Prostate gland (tissue), 2 donors: ENCODE results near the gene SPATS2. TPM values are rescaled to one million over a fixed set of nuclear protein-coding genes. Genes with fewer than 3 reads are reported as not detected.
A peak's percentile ranks its signal among the peaks of the same experiment; 100 is the strongest.

Experiments used
- DNase-seq: peaks from one replicate; pipeline ENCODE4 v3.0.0-alpha.2; 2019; ENCODE audit warnings: low spot score
- H3K27ac ChIP-seq, 2 donors: fragments of 200-600 bp; sonication (generic); 2 replicates each; pipeline ENCODE4 v1.5.1; 2017 to 2019
- H3K27me3 ChIP-seq: fragments of 200-600 bp; sonication (generic); replicated peaks from 2 replicates; pipeline ENCODE4 v1.5.1; 2019; ENCODE audit not compliant: insufficient read depth
- H3K36me3 ChIP-seq, 2 donors: fragments of 200-600 bp; sonication (generic); 1 replicate in 1 of 2; 2 replicates in 1 of 2; pipeline versions ENCODE4 v1.5.1 to v1.8.1; 2017 to 2019
- H3K4me1 ChIP-seq: fragments of 200-600 bp; sonication (generic); replicated peaks from 2 replicates; pipeline ENCODE4 v1.5.1; 2019
- H3K4me3 ChIP-seq, 2 donors: fragments of 200-600 bp; sonication (generic); 2 replicates each; pipeline ENCODE4 v1.5.1; 2017 to 2019
- H3K9me3 ChIP-seq: fragments of 200-600 bp; sonication (generic); 2 replicates; pipeline ENCODE4 v1.5.1; 2017
- POLR2A ChIP-seq: fragments of 450-650 bp; IDR thresholded peaks from one replicate; pipeline ENCODE4 v1.6.1; 2016; ENCODE audit warnings: antibody characterized with exemption, mild to moderate bottlenecking
- POLR2AphosphoS5 ChIP-seq: sonication (generic); formaldehyde crosslinking; IDR thresholded peaks from one replicate; pipeline ENCODE4 v1.6.1; 2017; ENCODE audit warnings: antibody characterized with exemption
- WGBS: methylation state at CpG from one replicate; pipeline ENCODE4 v1.1.5; 2018; 5-methylcytosine and 5-hydroxymethylcytosine counted together
- intact Hi-C: fragments of 100-400 bp; cut with DNase I; formaldehyde crosslinking; loops from one replicate; pipeline ENCODE4 v1.14.2; 2022
- total RNA-seq, 2 donors: library from RNA; depleted of rRNA; stranded (reverse); fragments of >200 nt; gene quantifications; one replicate each; pipeline ENCODE4 v1.1.0, GENCODE V29; 2016
- TF ChIP-seq, protein P1 (sequence below), 4 experiments: fragments of 200-600 bp in 2 of 4; fragments of 450-650 bp in 2 of 4; sonication (generic) in 2 of 4; IDR thresholded peaks; 1 replicate in 3 of 4; 2 replicates in 1 of 4; pipeline ENCODE4 v1.5.1; 2016 to 2019; ENCODE audit warnings: antibody characterized with exemption in 4 of 4, mild to moderate bottlenecking in 2 of 4, moderate library complexity in 2 of 4

SPATS2 gene
- total RNA-seq, 2 donors from 2014 or later: 30.1 to 34.2 TPM

DNA sequence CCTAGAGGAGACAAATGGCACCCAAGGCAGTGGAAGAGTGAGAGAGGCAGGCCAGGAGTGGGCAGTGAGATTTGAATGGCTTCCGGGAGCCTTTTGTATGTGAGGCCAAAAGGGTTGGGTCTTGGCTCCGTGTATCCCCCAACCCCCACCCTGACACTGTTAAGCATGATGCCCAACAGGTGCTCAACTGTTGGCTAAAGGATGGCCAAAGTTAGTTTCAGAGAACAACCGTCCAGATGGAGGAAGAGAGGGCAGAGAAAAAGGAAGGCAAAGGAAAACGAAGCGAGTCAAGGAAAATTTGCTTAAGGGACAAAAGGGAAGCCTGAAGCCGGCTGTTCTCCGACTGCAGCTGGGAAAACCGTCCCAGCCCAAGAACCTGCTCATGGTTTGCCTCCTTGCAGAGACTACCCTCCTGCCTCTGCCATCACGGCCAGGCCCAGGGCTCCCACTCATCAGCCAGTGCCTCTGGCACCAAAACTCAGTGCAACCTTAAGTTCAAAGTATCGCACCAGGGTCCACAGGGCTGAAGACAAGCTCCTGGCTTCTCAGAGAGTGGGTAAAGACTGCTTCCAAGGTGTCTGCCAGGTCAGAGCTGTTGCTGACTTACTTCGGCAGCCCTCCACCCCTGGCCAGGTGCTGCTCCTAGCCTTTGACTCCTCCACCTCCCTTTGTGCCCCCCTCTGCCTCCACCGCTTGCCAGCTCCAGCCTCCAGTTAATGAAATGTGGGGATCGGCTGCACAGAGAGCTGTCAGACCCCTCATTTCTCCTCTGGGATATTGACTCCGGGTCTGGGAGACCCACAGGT, 26.1 kb upstream of the SPATS2 start:
- H3K4me3 ChIP-seq: no peak overlapping the region
- peaks cover 14% of the 10 kb centered on the region for H3K27me3 ChIP-seq
- H3K9me3 ChIP-seq: no peaks in the 10 kb centered on the region
- H3K4me1 ChIP-seq: peaks cover 17% of the 10 kb centered on the region
- TF ChIP-seq POLR2AphosphoS5: no peak
- no peak for TF ChIP-seq POLR2A
- TF ChIP-seq, protein P1, sequence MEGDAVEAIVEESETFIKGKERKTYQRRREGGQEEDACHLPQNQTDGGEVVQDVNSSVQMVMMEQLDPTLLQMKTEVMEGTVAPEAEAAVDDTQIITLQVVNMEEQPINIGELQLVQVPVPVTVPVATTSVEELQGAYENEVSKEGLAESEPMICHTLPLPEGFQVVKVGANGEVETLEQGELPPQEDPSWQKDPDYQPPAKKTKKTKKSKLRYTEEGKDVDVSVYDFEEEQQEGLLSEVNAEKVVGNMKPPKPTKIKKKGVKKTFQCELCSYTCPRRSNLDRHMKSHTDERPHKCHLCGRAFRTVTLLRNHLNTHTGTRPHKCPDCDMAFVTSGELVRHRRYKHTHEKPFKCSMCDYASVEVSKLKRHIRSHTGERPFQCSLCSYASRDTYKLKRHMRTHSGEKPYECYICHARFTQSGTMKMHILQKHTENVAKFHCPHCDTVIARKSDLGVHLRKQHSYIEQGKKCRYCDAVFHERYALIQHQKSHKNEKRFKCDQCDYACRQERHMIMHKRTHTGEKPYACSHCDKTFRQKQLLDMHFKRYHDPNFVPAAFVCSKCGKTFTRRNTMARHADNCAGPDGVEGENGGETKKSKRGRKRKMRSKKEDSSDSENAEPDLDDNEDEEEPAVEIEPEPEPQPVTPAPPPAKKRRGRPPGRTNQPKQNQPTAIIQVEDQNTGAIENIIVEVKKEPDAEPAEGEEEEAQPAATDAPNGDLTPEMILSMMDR (IDR thresholded peaks at IDR 0.05): no peak
- 68% methylated on average over 14 of the region's 14 CpGs for WGBS
- no peaks in the 10 kb centered on the region for H3K36me3 ChIP-seq
- no peak for DNase-seq
- intact Hi-C loops: no loop called here
- H3K27ac ChIP-seq: no peak overlapping the region

DNA sequence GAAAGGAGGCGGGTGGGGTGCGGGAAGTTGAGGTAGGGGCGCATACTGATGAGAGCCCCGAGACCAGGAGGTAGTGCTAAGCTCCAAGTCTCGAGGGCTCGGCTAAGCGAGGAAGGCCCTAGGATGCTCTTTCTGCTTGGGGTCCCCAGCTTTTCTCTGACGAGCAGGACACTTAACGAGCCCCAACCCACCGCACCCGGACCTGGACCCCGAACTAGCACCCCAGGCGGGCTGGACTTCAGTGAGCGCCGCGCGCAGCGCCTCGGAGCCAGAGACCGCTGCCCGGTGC, 25.5 kb upstream of the SPATS2 start:
- Histone ChIP-seq H3K36me3 (no peaks in the 10 kb centered on the region), H3K27me3 (peaks cover 11% of the 10 kb centered on the region), H3K9me3 (no peaks in the 10 kb centered on the region), H3K27ac (no peak overlapping the region), H3K4me1 (peaks cover 23% of the 10 kb centered on the region), H3K4me3 (peak overlapping the region in 1 of 2 donors; percentile 7)
- no peak for TF ChIP-seq POLR2AphosphoS5
- no peak for TF ChIP-seq POLR2A
- TF ChIP-seq, protein P1 (IDR thresholded peaks at IDR 0.05): no peak
- no peak for DNase-seq
- 49% methylated on average over 21 of the region's 21 CpGs for WGBS
- intact Hi-C loops: no loop called here

DNA sequence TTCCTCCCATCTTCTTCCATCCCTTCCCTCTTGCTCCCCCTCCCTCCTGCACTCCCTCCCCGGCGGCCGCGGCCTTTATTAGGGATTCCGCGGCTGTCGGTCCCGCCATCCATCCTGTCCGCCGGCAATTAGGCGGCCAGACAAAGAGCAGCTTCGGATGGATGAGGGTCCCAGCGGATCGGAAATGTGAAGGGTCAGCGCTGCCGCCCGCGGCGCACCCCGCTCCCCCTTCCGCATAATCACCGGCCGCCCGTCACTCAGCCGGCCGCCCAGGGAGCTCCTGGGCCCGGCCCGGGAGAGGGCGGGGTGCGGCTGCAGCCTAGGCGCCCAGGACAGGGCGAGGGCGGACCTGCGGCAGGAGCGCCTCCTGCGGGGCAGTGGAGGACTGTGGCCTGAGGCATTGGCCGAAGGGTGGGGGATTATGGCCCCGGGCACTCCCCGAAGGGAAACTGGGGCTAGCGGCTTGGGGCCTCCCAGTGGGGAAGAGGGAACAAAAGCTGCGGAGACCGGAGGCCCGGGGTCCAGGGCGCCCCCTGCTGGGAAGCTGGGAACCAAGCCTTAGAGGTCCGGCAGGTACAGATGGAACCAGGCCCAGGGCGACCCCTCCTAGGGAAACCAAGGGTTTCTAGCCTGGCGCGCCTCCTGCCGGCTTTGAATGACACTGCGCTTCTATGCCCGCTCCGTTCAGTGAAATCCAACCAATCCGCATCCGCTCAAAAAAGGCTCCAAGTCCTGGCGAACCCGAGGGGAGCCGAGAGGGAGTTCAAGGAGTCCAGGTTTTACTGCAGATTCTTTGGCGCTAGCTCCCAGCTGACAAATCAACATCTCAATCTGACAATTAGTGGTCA, 25.0 kb upstream of the SPATS2 start:
- H3K36me3 ChIP-seq: no peaks in the 10 kb centered on the region
- peaks cover 28% of the 10 kb centered on the region for H3K4me1 ChIP-seq
- H3K27ac ChIP-seq: no peak overlapping the region
- TF ChIP-seq, protein P1 (IDR thresholded peaks at IDR 0.05): peak; percentile 52 to 73 (median 61)
- TF ChIP-seq POLR2AphosphoS5 (peak; percentile 14), POLR2A (no peak)
- peaks cover 11% of the 10 kb centered on the region for H3K27me3 ChIP-seq
- peak; percentile 48 for DNase-seq
- H3K4me3 ChIP-seq: peak overlapping the region; percentile 4 to 7
- no peaks in the 10 kb centered on the region for H3K9me3 ChIP-seq
- 2% methylated on average over 49 of the region's 58 CpGs for WGBS
- intact Hi-C loops: no loop called here

DNA sequence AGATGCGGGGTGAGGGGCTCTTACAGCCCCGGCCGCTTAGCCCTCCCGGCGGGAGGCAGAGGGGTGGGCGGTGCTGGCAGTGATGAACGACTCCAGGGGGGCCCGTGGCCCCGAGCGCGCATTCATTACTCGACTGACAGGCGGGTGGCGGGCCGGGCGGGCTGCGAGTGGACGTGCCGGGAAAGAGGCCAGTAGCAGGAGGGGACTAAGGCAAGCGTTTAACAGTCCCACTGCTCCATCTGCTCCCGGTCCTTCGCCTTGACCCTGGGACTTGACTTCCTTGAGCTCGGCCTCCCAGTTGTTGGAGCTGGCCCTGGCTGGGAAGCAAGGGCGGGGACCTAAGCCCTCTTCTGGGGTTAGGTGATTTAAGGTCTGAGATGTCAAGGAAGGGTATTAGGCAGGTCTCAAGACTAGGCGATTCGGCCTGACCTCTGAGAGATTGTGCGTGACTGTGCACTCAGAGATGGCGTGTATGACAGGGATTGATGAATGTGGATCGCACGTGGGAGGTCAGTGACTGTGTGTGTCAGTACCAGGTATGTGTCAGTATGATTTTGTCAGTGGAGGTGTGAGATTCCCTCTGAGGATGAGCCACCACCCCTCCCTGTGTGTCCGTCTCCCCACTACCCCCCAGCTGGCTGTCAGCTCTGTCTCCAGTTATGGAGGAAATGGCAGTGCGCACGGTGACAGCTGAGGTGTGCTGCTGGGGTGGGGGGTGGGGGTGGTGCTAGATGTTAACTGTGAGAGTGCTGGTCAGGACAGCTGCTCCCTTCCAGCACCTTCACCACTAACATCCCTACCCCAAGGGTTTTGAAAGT, 24.1 kb upstream of the SPATS2 start:
- Histone ChIP-seq H3K36me3 (no peaks in the 10 kb centered on the region), H3K4me1 (peaks cover 29% of the 10 kb centered on the region), H3K4me3 (no peak overlapping the region), H3K27ac (no peak overlapping the region), H3K27me3 (peaks cover 11% of the 10 kb centered on the region), H3K9me3 (no peaks in the 10 kb centered on the region)
- WGBS: 10% methylated on average over 20 of the region's 33 CpGs
- intact Hi-C loops: no loop called here
- no peak for DNase-seq
- TF ChIP-seq, protein P1 (IDR thresholded peaks at IDR 0.05): no peak
- no peak for TF ChIP-seq POLR2AphosphoS5
